Calu3 (cell line): ENCODE measurements around the gene LIMK2. TPM values are rescaled to one million over a fixed set of nuclear protein-coding genes. Genes with fewer than 3 reads are reported as not detected.
A peak's percentile ranks its signal among the peaks of the same experiment; 100 is the strongest.
"Not testable (repeated sequence)": the region's sequence is repeated elsewhere in the genome, so short reads cannot be mapped to it uniquely, and the experiment has no call there.

ENCODE experiments used
- BruUV-seq: library from RNA; stranded (reverse); fragments of 400-500 nt; replicated peaks from 2 replicates; lab custom pipeline; 2021; lab: Mats Ljungman, UMichigan
- CTCF ChIA-PET: fragments of 300-600 bp; sonication (Branson Sonifier 250); formaldehyde crosslinking; loops from one replicate; lab custom pipeline; 2022; ENCODE audit warnings: antibody characterized with exemption; lab: Charles Lee
- DNase-seq: peaks from one replicate; pipeline ENCODE4 v3.0.0; 2022
- H3K27ac Mint-ChIP-seq: one replicate; pipeline ENCODE4 v1.8.0; 2022; ENCODE audit warnings: mixed read lengths; ENCODE audit not compliant: unreplicated experiment
- H3K27me3 Mint-ChIP-seq: one replicate; pipeline ENCODE4 v1.8.0; 2022; ENCODE audit warnings: mixed read lengths; ENCODE audit not compliant: unreplicated experiment
- H3K36me3 Mint-ChIP-seq: one replicate; pipeline ENCODE4 v1.8.0; 2022; ENCODE audit warnings: mild to moderate bottlenecking, moderate library complexity, mixed read lengths; ENCODE audit not compliant: insufficient read depth, unreplicated experiment
- H3K4me1 Mint-ChIP-seq: one replicate; pipeline ENCODE4 v1.8.0; 2022; ENCODE audit warnings: mild to moderate bottlenecking, low read depth, mixed read lengths; ENCODE audit not compliant: unreplicated experiment
- H3K4me3 Mint-ChIP-seq: one replicate; pipeline ENCODE4 v1.8.0; 2022; ENCODE audit warnings: mild to moderate bottlenecking, low read depth, moderate library complexity, mixed read lengths; ENCODE audit not compliant: unreplicated experiment
- H3K9me3 Mint-ChIP-seq: one replicate; pipeline ENCODE4 v1.8.0; 2022; ENCODE audit warnings: low read depth, mixed read lengths; ENCODE audit not compliant: unreplicated experiment
- intact Hi-C: fragments of 100-400 bp; cut with micrococcal nuclease; formaldehyde crosslinking; loops from one replicate; pipeline ENCODE4 v1.10.0; 2022; ENCODE audit not compliant: unreplicated experiment
- total RNA-seq: library from RNA; stranded (reverse); gene quantifications from 2 replicates; pipeline ENCODE4 v1.2.3, GENCODE V29; 2022
- TF ChIP-seq, protein P1 (sequence below): fragments of 200-600 bp; IDR thresholded peaks from one replicate; pipeline ENCODE4 v1.8.0; 2022; ENCODE audit warnings: antibody characterized with exemption; ENCODE audit not compliant: unreplicated experiment

The LIMK2 gene
- total RNA-seq, 1 experiment from 2014 or later: 59.9 TPM

GRCh38 chr22:31241936-31242335 lies 29.8 kb downstream of the LIMK2 start:
- H3K27ac Mint-ChIP-seq: peak overlapping the region; percentile 5
- intact Hi-C loops: no loop called here
- H3K4me1 Mint-ChIP-seq: peaks cover 64% of the 10 kb centered on the region
- H3K9me3 Mint-ChIP-seq: no peaks in the 10 kb centered on the region
- no peak for DNase-seq
- peaks cover 8% of the 10 kb centered on the region for H3K36me3 Mint-ChIP-seq
- CTCF ChIA-PET: interaction anchor here (0.6 to 1.8 kb wide), 4 partner anchors 27 to 222 kb away, joined by 3 to 7 read pairs (median 4); no protein-coding TSS in a partner anchor
- no peaks in the 10 kb centered on the region for H3K27me3 Mint-ChIP-seq
- no TSS peak for BruUV-seq
- H3K4me3 Mint-ChIP-seq: no peak overlapping the region
- TF ChIP-seq, protein P1, sequence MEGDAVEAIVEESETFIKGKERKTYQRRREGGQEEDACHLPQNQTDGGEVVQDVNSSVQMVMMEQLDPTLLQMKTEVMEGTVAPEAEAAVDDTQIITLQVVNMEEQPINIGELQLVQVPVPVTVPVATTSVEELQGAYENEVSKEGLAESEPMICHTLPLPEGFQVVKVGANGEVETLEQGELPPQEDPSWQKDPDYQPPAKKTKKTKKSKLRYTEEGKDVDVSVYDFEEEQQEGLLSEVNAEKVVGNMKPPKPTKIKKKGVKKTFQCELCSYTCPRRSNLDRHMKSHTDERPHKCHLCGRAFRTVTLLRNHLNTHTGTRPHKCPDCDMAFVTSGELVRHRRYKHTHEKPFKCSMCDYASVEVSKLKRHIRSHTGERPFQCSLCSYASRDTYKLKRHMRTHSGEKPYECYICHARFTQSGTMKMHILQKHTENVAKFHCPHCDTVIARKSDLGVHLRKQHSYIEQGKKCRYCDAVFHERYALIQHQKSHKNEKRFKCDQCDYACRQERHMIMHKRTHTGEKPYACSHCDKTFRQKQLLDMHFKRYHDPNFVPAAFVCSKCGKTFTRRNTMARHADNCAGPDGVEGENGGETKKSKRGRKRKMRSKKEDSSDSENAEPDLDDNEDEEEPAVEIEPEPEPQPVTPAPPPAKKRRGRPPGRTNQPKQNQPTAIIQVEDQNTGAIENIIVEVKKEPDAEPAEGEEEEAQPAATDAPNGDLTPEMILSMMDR: no peak

DNA sequence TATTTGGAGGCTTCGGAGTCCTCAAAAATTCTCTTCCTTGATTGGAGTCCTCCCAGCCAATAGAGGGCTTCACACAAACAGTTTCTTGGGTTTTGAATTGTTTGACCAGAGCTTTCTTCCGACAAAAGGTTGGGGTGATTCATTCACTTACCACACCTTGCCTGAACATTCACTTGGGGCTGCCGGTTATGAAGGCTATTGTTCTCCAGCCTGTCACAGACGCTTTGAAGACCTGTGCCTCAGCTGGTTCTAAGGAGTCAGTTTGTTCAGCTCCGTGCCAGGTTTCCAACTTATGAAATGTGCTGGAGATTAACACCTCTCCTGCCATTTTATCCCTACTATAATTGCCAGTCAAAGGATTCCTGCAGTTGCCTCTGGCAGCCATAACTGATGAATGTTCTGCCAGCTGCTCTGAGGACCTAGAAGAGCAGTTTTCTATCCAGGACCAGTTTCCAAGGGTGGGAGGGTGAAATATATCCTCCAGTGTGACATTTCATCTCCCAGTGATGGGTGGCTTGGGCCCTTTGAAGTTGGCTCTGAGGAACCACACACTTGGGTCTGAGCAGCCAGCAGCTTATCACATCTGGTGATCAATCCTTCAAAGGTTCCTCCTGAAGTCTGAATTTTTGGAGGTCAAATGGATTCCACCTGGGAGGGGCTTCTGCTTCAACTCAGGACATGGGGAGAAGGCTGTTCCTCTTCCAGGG lies 31.4 kb downstream of the LIMK2 start:
- BruUV-seq: TSS peak; percentile 84
- peak; percentile 56 for DNase-seq

DNA sequence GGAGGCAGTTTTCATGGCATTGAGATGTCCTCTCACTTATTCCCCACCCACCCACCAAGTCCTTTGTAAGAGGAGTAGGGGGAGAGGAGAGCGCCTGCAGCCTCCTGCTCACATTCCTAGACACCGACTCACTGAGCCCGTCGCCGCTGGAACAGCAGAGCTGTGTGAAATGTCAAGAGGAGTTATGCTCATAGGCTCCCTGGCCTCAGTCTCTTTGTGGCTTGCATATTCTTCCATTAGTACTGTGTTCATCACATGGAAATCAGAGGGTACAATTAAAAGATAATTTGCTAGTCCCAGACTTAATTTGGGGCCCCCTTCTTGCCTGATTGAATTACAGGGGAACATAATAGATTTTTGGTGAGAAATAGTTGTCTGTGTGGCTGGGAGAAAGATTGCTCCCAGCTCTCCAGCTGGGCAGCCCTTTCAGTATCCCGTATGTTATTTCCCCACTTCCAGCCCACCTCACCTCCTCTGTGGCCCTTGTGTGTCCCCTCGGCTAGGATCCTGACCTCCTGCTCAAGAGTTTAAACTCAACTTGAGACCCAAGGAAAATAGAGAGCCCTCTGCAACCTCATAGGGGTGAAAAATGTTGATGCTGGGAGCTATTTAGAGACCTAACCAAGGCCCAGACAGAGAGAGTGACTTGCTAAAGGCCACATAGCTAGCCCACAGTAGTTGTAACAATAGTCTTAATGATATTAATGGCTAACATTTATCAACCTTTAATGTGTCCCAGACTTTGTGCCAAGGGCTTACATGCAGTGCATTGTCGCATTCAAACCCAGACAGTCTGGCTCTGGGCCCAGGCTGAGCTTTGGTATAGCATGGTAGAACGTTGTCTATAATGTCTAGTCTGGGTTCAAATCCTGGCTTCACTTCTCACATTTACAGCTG lies 32.2 kb downstream of the LIMK2 start:
- H3K36me3 Mint-ChIP-seq: peaks cover 10% of the 10 kb centered on the region
- peaks cover 60% of the 10 kb centered on the region for H3K4me1 Mint-ChIP-seq
- TF ChIP-seq, protein P1: no peak
- peak overlapping the region; percentile 83 for H3K27ac Mint-ChIP-seq
- no peaks in the 10 kb centered on the region for H3K9me3 Mint-ChIP-seq
- peak; percentile 63 for DNase-seq
- peak overlapping the region; percentile 50 for H3K4me3 Mint-ChIP-seq
- CTCF ChIA-PET: interaction anchor here (0.6 to 1.8 kb wide), 9 partner anchors 11 to 216 kb away, joined by 3 to 9 read pairs (median 4); partner anchors contain the start of genes PIK3IP1 and SELENOM
- H3K27me3 Mint-ChIP-seq: no peaks in the 10 kb centered on the region
- BruUV-seq: no TSS peak
- intact Hi-C loops: no loop called here

More for the DNA sequence above, 31.4 kb downstream of the LIMK2 start:
- H3K36me3 Mint-ChIP-seq: peaks cover 10% of the 10 kb centered on the region
- no peaks in the 10 kb centered on the region for H3K27me3 Mint-ChIP-seq
- H3K9me3 Mint-ChIP-seq: no peaks in the 10 kb centered on the region
- H3K4me1 Mint-ChIP-seq: peaks cover 64% of the 10 kb centered on the region
- TF ChIP-seq, protein P1: no peak
- CTCF ChIA-PET: interaction anchor here (0.6 to 1.8 kb wide), 9 partner anchors 11 to 526 kb away, joined by 3 to 9 read pairs (median 4); partner anchors contain the start of gene SELENOM
- H3K4me3 Mint-ChIP-seq: peak overlapping the region; percentile 50
- H3K27ac Mint-ChIP-seq: peak overlapping the region; percentile 83
- intact Hi-C loops: no loop called here

DNA sequence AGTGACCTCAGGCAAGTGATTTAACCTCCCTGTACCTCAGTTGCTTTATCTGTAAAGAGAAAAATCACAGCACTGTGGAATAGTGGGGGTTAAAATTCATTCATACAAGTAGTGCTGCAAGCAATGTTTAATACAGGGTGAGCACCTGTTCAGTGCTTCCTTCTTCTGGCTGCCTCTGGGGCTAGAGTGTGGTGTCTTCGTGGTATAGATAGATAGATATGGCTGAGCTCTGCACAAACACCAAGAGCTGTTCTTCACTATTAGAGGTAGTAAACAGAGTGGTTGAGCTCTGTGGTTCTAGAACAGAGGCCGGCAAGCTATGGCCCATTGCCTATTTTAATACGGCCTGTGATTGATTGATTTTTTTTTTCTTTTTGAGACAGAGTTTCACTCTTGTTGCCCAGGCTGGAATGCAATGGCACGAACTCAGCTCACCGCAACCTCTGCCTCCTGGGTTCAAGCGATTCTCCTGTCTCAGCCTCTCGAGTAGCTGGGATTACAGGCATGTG lies 32.9 kb downstream of the LIMK2 start:
- BruUV-seq: no TSS peak
- no peaks in the 10 kb centered on the region for H3K9me3 Mint-ChIP-seq

GRCh38 chr22:31245998-31246397 lies 33.9 kb downstream of the LIMK2 start:
- H3K27ac Mint-ChIP-seq, CTCF ChIA-PET: not testable (repeated sequence)

More for the DNA sequence above, 32.9 kb downstream of the LIMK2 start:
- no peak for DNase-seq
- no peak overlapping the region for H3K27ac Mint-ChIP-seq
- peaks cover 8% of the 10 kb centered on the region for H3K36me3 Mint-ChIP-seq
- intact Hi-C loops: no loop called here
- TF ChIP-seq, protein P1: no peak
- H3K4me1 Mint-ChIP-seq: peaks cover 54% of the 10 kb centered on the region
- CTCF ChIA-PET: interaction anchor here (1.0 to 1.3 kb wide), 2 partner anchors 12 to 47 kb away, joined by 3 read pairs; partner anchors contain the start of gene PIK3IP1
- no peaks in the 10 kb centered on the region for H3K27me3 Mint-ChIP-seq
- no peak overlapping the region for H3K4me3 Mint-ChIP-seq

More at GRCh38 chr22:31245998-31246397, 33.9 kb downstream of the LIMK2 start:
- DNase-seq, H3K9me3 Mint-ChIP-seq, H3K27me3 Mint-ChIP-seq, H3K4me3 Mint-ChIP-seq, H3K36me3 Mint-ChIP-seq, BruUV-seq, intact Hi-C loops: not testable (repeated sequence)
- peaks cover 54% of the 10 kb centered on the region for H3K4me1 Mint-ChIP-seq
